ENCODE data around the gene HS1BP3. TPM values are rescaled to one million over a fixed set of nuclear protein-coding genes. Genes with fewer than 3 reads are reported as not detected.

HS1BP3 gene
- total RNA-seq, 1 experiment from 2014 or later = 17.1 TPM

GRCh38 chr2:20678780-20679179, 27.9 kb upstream of the HS1BP3 start:
- H3K9me3 ChIP-seq (ENCODE audit: control insufficient read depth in 1 of 2, insufficient read depth in 1 of 2, low read depth in 1 of 2, low read length in 2 of 2) = no peaks in the 10 kb centered on the region
- intact Hi-C loops (cut with micrococcal nuclease) = no loop called here
- no peak overlapping the region for H3K9ac ChIP-seq (ENCODE audit: low read length)
- no peak overlapping the region for H3K27ac ChIP-seq (ENCODE audit: low read depth, low read length)
- H3K9me2 ChIP-seq (ENCODE audit: insufficient read depth) = no peaks in the 10 kb centered on the region
- no peaks in the 10 kb centered on the region for H3K79me2 ChIP-seq (ENCODE audit: insufficient read depth, low read length)
- no peak for TF ChIP-seq ELF1 (IDR thresholded peaks at IDR 0.05; ENCODE audit: borderline replicate concordance, low read depth)
- no peak for TF ChIP-seq POLR2AphosphoS5 (IDR thresholded peaks at IDR 0.05; ENCODE audit: low read depth, low read length)
- TF ChIP-seq, protein P1, sequence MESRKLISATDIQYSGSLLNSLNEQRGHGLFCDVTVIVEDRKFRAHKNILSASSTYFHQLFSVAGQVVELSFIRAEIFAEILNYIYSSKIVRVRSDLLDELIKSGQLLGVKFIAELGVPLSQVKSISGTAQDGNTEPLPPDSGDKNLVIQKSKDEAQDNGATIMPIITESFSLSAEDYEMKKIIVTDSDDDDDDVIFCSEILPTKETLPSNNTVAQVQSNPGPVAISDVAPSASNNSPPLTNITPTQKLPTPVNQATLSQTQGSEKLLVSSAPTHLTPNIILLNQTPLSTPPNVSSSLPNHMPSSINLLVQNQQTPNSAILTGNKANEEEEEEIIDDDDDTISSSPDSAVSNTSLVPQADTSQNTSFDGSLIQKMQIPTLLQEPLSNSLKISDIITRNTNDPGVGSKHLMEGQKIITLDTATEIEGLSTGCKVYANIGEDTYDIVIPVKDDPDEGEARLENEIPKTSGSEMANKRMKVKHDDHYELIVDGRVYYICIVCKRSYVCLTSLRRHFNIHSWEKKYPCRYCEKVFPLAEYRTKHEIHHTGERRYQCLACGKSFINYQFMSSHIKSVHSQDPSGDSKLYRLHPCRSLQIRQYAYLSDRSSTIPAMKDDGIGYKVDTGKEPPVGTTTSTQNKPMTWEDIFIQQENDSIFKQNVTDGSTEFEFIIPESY (IDR thresholded peaks at IDR 0.05; ENCODE audit: extremely low read depth, insufficient replicate concordance, low read length) = no peak
- no peak for TF ChIP-seq POLR2A (IDR thresholded peaks at IDR 0.05; ENCODE audit: borderline replicate concordance, extremely low read depth, insufficient read depth, insufficient read length)
- TF ChIP-seq RAD21 (IDR thresholded peaks at IDR 0.05; ENCODE audit: low read depth) = no peak
- no peak for TF ChIP-seq SRF (IDR thresholded peaks at IDR 0.05; ENCODE audit: low read depth)
- no peak for TF ChIP-seq TCF7L2 (IDR thresholded peaks at IDR 0.05; ENCODE audit: borderline replicate concordance, extremely low read depth, insufficient read depth, insufficient read length)
- no peak for TF ChIP-seq SP1 (IDR thresholded peaks at IDR 0.05; ENCODE audit: low read depth)
- TF ChIP-seq EZH2 (IDR thresholded peaks at IDR 0.05) = no peak
- no peak for TF ChIP-seq MAX (IDR thresholded peaks at IDR 0.05)
- TF ChIP-seq EGR1 (IDR thresholded peaks at IDR 0.05; ENCODE audit: low read depth) = no peak
- TF ChIP-seq YY1 (IDR thresholded peaks at IDR 0.05; ENCODE audit: extremely low read depth, insufficient replicate concordance, low read depth, low read length) = no peak
- TF ChIP-seq FOSL1 (IDR thresholded peaks at IDR 0.05; ENCODE audit: low read depth) = no peak
- no peak for TF ChIP-seq ZFX (IDR thresholded peaks at IDR 0.05)
- TF ChIP-seq CBX3 (IDR thresholded peaks at IDR 0.05; ENCODE audit: low read depth) = no peak
- TF ChIP-seq ZNF274 (IDR thresholded peaks at IDR 0.05; ENCODE audit: low read depth, low read length) = no peak
- TF ChIP-seq REST (IDR thresholded peaks at IDR 0.05; ENCODE audit: low read depth) = no peak
- peaks cover 0 to 11% of the 10 kb centered on the region in 2 experiments; a peak in 2 of 4 replicates for H3K4me1 ChIP-seq (ENCODE audit: control insufficient read depth in 1 of 2, insufficient read depth in 2 of 2, low read length in 2 of 2)
- H3K4me2 ChIP-seq (ENCODE audit: low read length) = no peak overlapping the region
- RAD21 ChIA-PET (ENCODE audit: low non-redundant PET in 1 of 2, low total read pairs in 2 of 2, uncharacterized antibody in 2 of 2, unreplicated experiment in 2 of 2) = no interaction called here
- no peak overlapping the region for H3K4me3 ChIP-seq (replicated peaks in 1 of 2; ENCODE audit: low read depth in 1 of 2, low read length in 2 of 2)
- no peaks in the 10 kb centered on the region for H3K27me3 ChIP-seq (ENCODE audit: insufficient read depth, low read length)
- no peak overlapping the region for H2AFZ ChIP-seq (ENCODE audit: low read depth, low read length, poor library complexity, severe bottlenecking)
- DNase-seq (ENCODE audit: low read depth, low spot score) = no peak
- no peaks in the 10 kb centered on the region; a peak in 1 of 4 replicates for H3K36me3 ChIP-seq (ENCODE audit: control insufficient read depth in 1 of 2, insufficient read depth in 2 of 2, low read length in 2 of 2)
- CTCF ChIA-PET = interaction anchor here (1.0 to 2.1 kb wide), 2 partner anchors 17 to 285 kb away, joined by 3 to 12 read pairs; no protein-coding TSS in a partner anchor
- BruUV-seq (replicated peaks) = no TSS peak
- no peaks in the 10 kb centered on the region for H4K20me1 ChIP-seq (ENCODE audit: insufficient read depth)
- POLR2A ChIA-PET = no interaction called here
- no peak for ATAC-seq

Measured in HCT116 (cell line).